CD4-positive, alpha-beta T cell (primary cell): ENCODE measurements around the gene F9. TPM values are rescaled to one million over a fixed set of nuclear protein-coding genes. Genes with fewer than 3 reads are reported as not detected.

Source experiments
- ATAC-seq: fragments of 200-7000 bp; cut with Tn5 transposase; one replicate; pipeline ENCODE4 v1.10.0; 2022; ENCODE audit warnings: mild to moderate bottlenecking; ENCODE audit not compliant: poor library complexity
- CTCF ChIA-PET: fragments of 350-600 bp; sonication (Branson Sonifier 250); formaldehyde crosslinking; loops from one replicate; lab custom pipeline; 2021; ENCODE audit warnings: antibody characterized with exemption, inconsistent platforms; lab: Charles Lee
- POLR2A ChIA-PET: fragments of 350-600 bp; sonication (Branson Sonifier 250); formaldehyde crosslinking; loops from one replicate; lab custom pipeline; 2021; ENCODE audit warnings: antibody characterized with exemption, inconsistent platforms; lab: Charles Lee
- DNase-seq, 14 experiments: peaks; one replicate each; pipeline ENCODE4 v3.0.0-alpha.2; 2013 to 2020; ENCODE audit warnings: mixed read lengths in 2 of 14
- H3K27ac ChIP-seq, 2 donors: one replicate each; pipeline versions ENCODE4 v1.5.1 to v1.7.0; 2013; ENCODE audit warnings: low read length in 2 of 2, low read depth in 1 of 2, mild to moderate bottlenecking in 1 of 2
- H3K27me3 ChIP-seq, 2 experiments: 1 replicate in 1 of 2; 2 replicates in 1 of 2; pipeline versions ENCODE4 v1.6.1 to v1.7.0; 2013; ENCODE audit warnings: low read length in 2 of 2, control low read depth in 1 of 2, mild to moderate bottlenecking in 1 of 2, moderate library complexity in 1 of 2; ENCODE audit not compliant: insufficient read depth in 2 of 2, control insufficient read depth in 1 of 2
- H3K36me3 ChIP-seq: one replicate; pipeline ENCODE4 v1.6.1; 2013; ENCODE audit warnings: low read length, control low read depth; ENCODE audit not compliant: insufficient read depth
- H3K4me1 ChIP-seq: one replicate; pipeline ENCODE4 v1.6.1; 2013; ENCODE audit warnings: low read length, control low read depth; ENCODE audit not compliant: insufficient read depth
- H3K4me3 ChIP-seq: one replicate; pipeline ENCODE4 v1.5.1; 2013; ENCODE audit warnings: mild to moderate bottlenecking, low read length, moderate library complexity
- H3K9me3 ChIP-seq, 2 experiments: 1 replicate in 1 of 2; 2 replicates in 1 of 2; pipeline versions ENCODE4 v1.6.1 to v1.7.0; 2013; ENCODE audit warnings: low read length in 2 of 2, mild to moderate bottlenecking in 2 of 2, control low read depth in 1 of 2, moderate library complexity in 1 of 2; ENCODE audit not compliant: control insufficient read depth in 1 of 2, insufficient read depth in 1 of 2
- H3K27ac Mint-ChIP-seq: one replicate; pipeline ENCODE4 v1.8.0; 2020; ENCODE audit warnings: mixed read lengths
- H3K27me3 Mint-ChIP-seq: one replicate; pipeline ENCODE4 v1.8.0; 2021; ENCODE audit warnings: mixed read lengths
- H3K36me3 Mint-ChIP-seq: one replicate; pipeline ENCODE4 v1.8.0; 2021; ENCODE audit warnings: low read depth, mixed read lengths
- H3K4me1 Mint-ChIP-seq: one replicate; pipeline ENCODE4 v1.8.0; 2021; ENCODE audit warnings: low read depth, mixed read lengths
- H3K4me3 Mint-ChIP-seq: one replicate; pipeline ENCODE4 v1.8.0; 2020; ENCODE audit warnings: mild to moderate bottlenecking, mixed read lengths
- H3K9me3 Mint-ChIP-seq: one replicate; pipeline ENCODE4 v1.8.0; 2020; ENCODE audit warnings: mixed read lengths
- CTCF ChIP-seq: fragments of 200-600 bp; IDR thresholded peaks from one replicate; pipeline ENCODE4 v1.8.0; 2022; ENCODE audit warnings: antibody characterized with exemption, mild to moderate bottlenecking
- intact Hi-C, 2 experiments: fragments of 100-400 bp; cut with DNase I in 1 of 2; cut with micrococcal nuclease in 1 of 2; formaldehyde crosslinking; loops; one replicate each; pipeline versions ENCODE4 v1.15.1 to v1.9.0; 2023 to 2025; cut with DNase I, micrococcal nuclease
- polyA plus RNA-seq, 2 donors: library from polyadenylated mRNA; unstranded; fragments of 120-200 nt; gene quantifications; one replicate each; pipeline ENCODE4 v1.2.1, GENCODE V29; 2013
- total RNA-seq, 174 experiments: library from RNA in 2 of 174; stranded (reverse) in 2 of 174; gene quantifications; one replicate each; pipeline ENCODE4 v1.2.3 and lab custom pipeline; 2021 to 2026

Gene F9
- total RNA-seq = not detected
- not detected for polyA plus RNA-seq (2013, experiment 1 of 2)
- not detected for polyA plus RNA-seq (2013, experiment 2 of 2)
- 0 to 0.14 (median 0) reads per million in 172 experiments for total RNA-seq (lab: John Stamatoyannopoulos, UW)

DNA sequence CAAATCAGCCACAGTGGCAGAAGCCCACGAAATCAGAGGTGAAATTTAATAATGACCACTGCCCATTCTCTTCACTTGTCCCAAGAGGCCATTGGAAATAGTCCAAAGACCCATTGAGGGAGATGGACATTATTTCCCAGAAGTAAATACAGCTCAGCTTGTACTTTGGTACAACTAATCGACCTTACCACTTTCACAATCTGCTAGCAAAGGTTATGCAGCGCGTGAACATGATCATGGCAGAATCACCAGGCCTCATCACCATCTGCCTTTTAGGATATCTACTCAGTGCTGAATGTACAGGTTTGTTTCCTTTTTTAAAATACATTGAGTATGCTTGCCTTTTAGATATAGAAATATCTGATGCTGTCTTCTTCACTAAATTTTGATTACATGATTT, at the start of gene F9:
Gene F9 (plus strand): TSS at position 190 of the 400 bp plus-strand sequence. CDS start 26 bp downstream, at position 216.
- Histone ChIP-seq H3K27me3 (no peaks in the 10 kb centered on the region), H3K4me3 (no peak within 1 kb of the TSS), H3K4me1 (no peaks in the 10 kb centered on the region), H3K36me3 (no peaks in the 10 kb centered on the region), H3K9me3 (no peaks in the 10 kb centered on the region), H3K27ac (no peak within 1 kb of the TSS)
- no peak for DNase-seq
- no peak for ATAC-seq
- Mint-ChIP-seq H3K27ac (no peak within 1 kb of the TSS), H3K4me3 (no peak within 1 kb of the TSS), H3K27me3 (no peaks in the 10 kb centered on the region), H3K4me1 (no peaks in the 10 kb centered on the region), H3K9me3 (no peaks in the 10 kb centered on the region), H3K36me3 (no peaks in the 10 kb centered on the region)
- ChIA-PET CTCF (no interaction called here), POLR2A (no interaction called here)
- no peak for TF ChIP-seq CTCF
- intact Hi-C loops = no loop called here

GRCh38 chrX:139483699-139484098, 46.8 kb upstream of the F9 start:
- Histone ChIP-seq H3K27ac (no peak overlapping the region), H3K36me3 (no peaks in the 10 kb centered on the region), H3K27me3 (peaks cover 0 to 3% of the 10 kb centered on the region in 2 experiments), H3K4me1 (no peaks in the 10 kb centered on the region), H3K9me3 (no peaks in the 10 kb centered on the region), H3K4me3 (no peak overlapping the region)
- Mint-ChIP-seq H3K4me1 (no peaks in the 10 kb centered on the region), H3K9me3 (no peaks in the 10 kb centered on the region), H3K27me3 (no peaks in the 10 kb centered on the region), H3K4me3 (no peak overlapping the region), H3K27ac (no peak overlapping the region), H3K36me3 (no peaks in the 10 kb centered on the region)
- TF ChIP-seq CTCF = no peak
- POLR2A ChIA-PET = no interaction called here
- intact Hi-C loops = no loop called here
- ATAC-seq (no peak), DNase-seq (no peak)
- CTCF ChIA-PET = no interaction called here

GRCh38 chrX:139484591-139484990, 45.9 kb upstream of the F9 start:
- Mint-ChIP-seq H3K27ac (no peak overlapping the region), H3K4me3 (no peak overlapping the region), H3K9me3 (no peaks in the 10 kb centered on the region), H3K4me1 (no peaks in the 10 kb centered on the region), H3K27me3 (no peaks in the 10 kb centered on the region), H3K36me3 (no peaks in the 10 kb centered on the region)
- no peaks in the 10 kb centered on the region for H3K36me3 ChIP-seq
- H3K27ac ChIP-seq = no peak overlapping the region
- TF ChIP-seq CTCF = no peak
- H3K9me3 ChIP-seq = no peaks in the 10 kb centered on the region
- ChIA-PET POLR2A (no interaction called here), CTCF (no interaction called here)
- no peak overlapping the region for H3K4me3 ChIP-seq
- peaks cover 0 to 3% of the 10 kb centered on the region in 2 experiments for H3K27me3 ChIP-seq
- ATAC-seq = no peak
- no peaks in the 10 kb centered on the region for H3K4me1 ChIP-seq
- no peak for DNase-seq
- intact Hi-C loops = no loop called here
